ENCODE results near the gene SLC25A13.
A peak's percentile ranks its signal among the peaks of the same experiment; 100 is the strongest.

Gene SLC25A13

GRCh38 chr7:96088579-96088978 lies 233.3 kb downstream of the SLC25A13 start:
- TF ChIP-seq ZNF70 (CRISPR knock-in tag; IDR thresholded peaks at IDR 0.05) (no peak), TOX (CRISPR knock-in tag; IDR thresholded peaks at IDR 0.05; ENCODE audit: borderline replicate concordance) (no peak), ISL1 (CRISPR knock-in tag; IDR thresholded peaks at IDR 0.05) (no peak), ZFP30 (CRISPR knock-in tag; IDR thresholded peaks at IDR 0.05) (no peak), PPARA (CRISPR knock-in tag; IDR thresholded peaks at IDR 0.05; ENCODE audit: borderline replicate concordance) (no peak), CREB5 (CRISPR knock-in tag; IDR thresholded peaks at IDR 0.05; ENCODE audit: low read depth) (no peak), TCF4 (CRISPR knock-in tag; IDR thresholded peaks at IDR 0.05; ENCODE audit: borderline replicate concordance) (no peak), ZFP3 (CRISPR knock-in tag; IDR thresholded peaks at IDR 0.05) (no peak), ZNF565 (CRISPR knock-in tag; conservative IDR thresholded peaks at IDR 0.05; ENCODE audit: low read depth) (no peak), OSR1 (CRISPR knock-in tag; IDR thresholded peaks at IDR 0.05) (no peak), CSRNP3 (CRISPR knock-in tag; IDR thresholded peaks at IDR 0.05) (no peak), ARNTL (CRISPR knock-in tag; IDR thresholded peaks at IDR 0.05; ENCODE audit: borderline replicate concordance, low read depth) (no peak), POU6F1 (CRISPR knock-in tag; IDR thresholded peaks at IDR 0.05; ENCODE audit: borderline replicate concordance, low read depth) (no peak), PATZ1 (CRISPR knock-in tag; IDR thresholded peaks at IDR 0.05; ENCODE audit: borderline replicate concordance) (no peak), BACH2 (CRISPR knock-in tag; IDR thresholded peaks at IDR 0.05; ENCODE audit: borderline replicate concordance) (no peak), ZNF8 (CRISPR knock-in tag; IDR thresholded peaks at IDR 0.05) (no peak)
- ATAC-seq: no peak

GRCh38 chr7:96085953-96086352 lies 235.9 kb downstream of the SLC25A13 start:
- no peak for TF ChIP-seq ARNTL (CRISPR knock-in tag; IDR thresholded peaks at IDR 0.05; ENCODE audit: borderline replicate concordance, low read depth)
- no peak for TF ChIP-seq ZNF565 (CRISPR knock-in tag; conservative IDR thresholded peaks at IDR 0.05; ENCODE audit: low read depth)
- no peak for TF ChIP-seq ZNF70 (CRISPR knock-in tag; IDR thresholded peaks at IDR 0.05)
- no peak for TF ChIP-seq ZFP30 (CRISPR knock-in tag; IDR thresholded peaks at IDR 0.05)
- no peak for TF ChIP-seq RARB (CRISPR knock-in tag; IDR thresholded peaks at IDR 0.05)
- TF ChIP-seq ISL1 (CRISPR knock-in tag; IDR thresholded peaks at IDR 0.05): no peak
- TF ChIP-seq CREB5 (CRISPR knock-in tag; IDR thresholded peaks at IDR 0.05; ENCODE audit: low read depth): no peak
- no peak for ATAC-seq

GRCh38 chr7:96084881-96085553 lies 236.9 kb downstream of the SLC25A13 start:
- ATAC-seq: peak; percentile 79
- no peak for TF ChIP-seq SNAI2 (CRISPR knock-in tag; IDR thresholded peaks at IDR 0.05)
- TF ChIP-seq CSRNP3 (CRISPR knock-in tag; IDR thresholded peaks at IDR 0.05): no peak
- TF ChIP-seq ISL1 (CRISPR knock-in tag; IDR thresholded peaks at IDR 0.05): peak; percentile 77
- 0 out of 2 replicates have a peak, but pooled peaks have one; percentile 59 for TF ChIP-seq ZFP3 (CRISPR knock-in tag; IDR thresholded peaks at IDR 0.05)

All from SK-N-SH treated with all-trans-retinoic acid at 6 μM for 48 hours (cell line).